NCI-H82 (cell line): ENCODE results near the gene NPC2.
"Not testable (repeated sequence)": the region's sequence is repeated elsewhere in the genome, so short reads cannot be mapped to it uniquely, and the experiment has no call there.

Source experiments
- DNase-seq: peaks from one replicate; lab custom pipeline; 2025; lab: John Stamatoyannopoulos, UW

The NPC2 gene

GRCh38 chr14:74469548-74470518 is 23.3 kb downstream of the NPC2 start:
- no peak for DNase-seq

GRCh38 chr14:74468513-74468912 is 24.6 kb downstream of the NPC2 start:
- no peak for DNase-seq

DNA sequence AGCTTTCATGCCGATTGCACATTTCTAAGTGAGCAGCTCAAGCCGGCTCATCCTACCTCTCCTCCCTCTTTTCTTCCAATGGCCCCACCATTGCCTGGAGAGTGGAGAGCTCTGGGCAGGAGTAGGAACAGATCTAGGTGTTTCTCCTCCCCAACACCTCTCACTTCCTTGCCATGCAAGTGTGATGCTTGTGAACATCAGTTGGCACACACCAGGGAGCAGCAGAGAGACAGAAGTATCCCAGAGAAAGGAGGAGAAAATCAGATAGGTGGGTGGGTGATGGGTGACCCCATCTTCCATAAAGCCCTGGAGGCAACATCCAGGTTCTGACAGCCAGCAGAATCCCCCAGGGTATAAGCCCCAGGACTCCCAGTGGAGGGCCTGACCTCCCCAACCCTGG is 27.8 kb downstream of the NPC2 start:
- DNase-seq, result no peak

- DNase-seq, result no peak
Measured at GRCh38 chr14:74464785-74465184, 28.3 kb downstream of the NPC2 start.

DNA sequence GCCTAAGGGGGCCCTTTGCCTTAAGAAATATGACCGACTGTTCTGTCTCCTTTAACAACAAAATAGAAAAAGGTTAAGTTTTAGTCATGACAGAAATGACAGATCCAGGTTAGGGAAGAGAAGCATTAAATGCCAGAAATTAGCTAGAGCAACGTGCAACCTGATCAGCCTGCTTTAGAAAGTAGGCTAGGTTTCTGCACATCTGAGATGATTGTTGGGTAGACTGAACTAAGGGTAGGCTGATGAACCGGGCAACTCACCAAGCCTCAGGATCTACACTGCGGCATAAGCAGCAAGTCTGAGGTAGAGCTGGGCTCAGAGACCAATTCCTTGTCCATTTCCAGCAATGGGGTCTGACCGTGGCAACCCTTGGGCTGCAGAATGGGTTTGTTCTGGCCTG is 29.4 kb downstream of the NPC2 start:
- DNase-seq, result no peak

DNA sequence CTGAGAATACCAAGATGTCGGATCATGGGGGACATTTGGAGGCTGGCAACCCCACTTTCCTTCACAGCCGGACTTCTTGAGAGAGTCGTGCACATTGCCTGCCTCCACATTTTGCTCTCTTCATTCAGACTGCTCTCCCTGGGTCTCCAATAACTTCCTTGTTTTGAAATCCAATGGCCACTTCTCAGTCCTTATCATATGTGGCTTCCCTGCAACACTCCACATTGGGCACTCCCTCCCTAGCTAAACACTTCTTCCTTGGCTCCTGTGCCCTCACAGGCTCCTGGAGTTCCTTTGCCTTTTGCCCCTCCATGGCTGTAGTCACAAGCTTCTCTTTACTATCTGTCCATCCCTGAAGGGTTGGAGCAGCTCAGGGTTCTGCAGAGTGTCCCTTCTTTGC is 30.1 kb downstream of the NPC2 start:
- DNase-seq, result no peak

DNA sequence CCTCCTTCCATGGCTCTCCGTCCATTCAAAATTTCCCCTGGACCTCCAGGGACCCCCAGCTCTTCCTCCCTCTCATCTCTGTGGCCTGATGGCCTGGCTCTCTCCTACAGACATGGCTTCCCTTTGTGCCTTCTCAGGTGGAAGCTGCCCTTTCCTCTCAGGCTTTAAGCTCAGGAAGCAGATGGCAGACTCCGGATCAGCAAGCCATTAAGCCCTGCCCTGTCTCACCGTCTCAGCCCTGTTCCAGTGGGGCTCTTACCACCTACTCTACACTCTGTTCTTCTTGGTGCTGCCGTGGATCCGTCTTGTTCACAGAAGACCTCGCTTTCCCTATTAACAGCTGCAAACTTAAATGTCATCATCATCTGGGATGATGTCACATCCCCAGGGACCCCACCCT is 33.1 kb downstream of the NPC2 start:
- DNase-seq, result peak; percentile 97

DNA sequence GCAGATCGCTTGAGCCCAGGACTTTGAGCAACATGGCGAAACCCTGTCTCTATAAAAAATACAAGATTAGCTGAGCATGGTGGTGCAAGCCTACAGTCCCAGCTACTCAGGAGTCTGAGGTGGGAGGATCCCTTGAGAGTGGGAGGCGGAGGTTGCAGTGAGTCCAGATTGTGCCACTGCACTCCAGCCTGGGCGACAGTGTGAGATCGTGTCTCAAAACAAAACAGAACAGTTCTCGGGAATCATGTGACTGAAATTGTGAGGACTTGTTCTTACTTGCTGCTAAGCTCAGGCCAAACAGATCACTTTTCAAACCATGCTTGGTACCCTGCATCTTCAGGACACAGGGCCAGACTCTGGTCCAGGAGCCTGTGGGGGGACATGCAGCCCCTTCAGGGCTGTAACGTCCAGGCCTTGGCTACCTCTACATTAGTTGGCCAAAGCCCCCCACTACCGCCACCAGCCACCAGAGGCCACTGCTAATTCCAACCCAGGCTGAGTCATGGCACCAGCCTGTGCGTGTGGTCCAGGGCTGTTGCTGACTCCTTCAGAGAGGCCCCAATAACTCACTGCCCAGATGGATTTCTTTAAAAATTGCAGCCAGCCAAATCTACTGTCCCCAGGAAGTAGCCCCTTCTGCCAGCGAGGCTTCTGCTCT is 33.7 kb downstream of the NPC2 start:
- peak; percentile 85 for DNase-seq

GRCh38 chr14:74457565-74457895 is 35.6 kb downstream of the NPC2 start:
- DNase-seq, result peak; percentile 98

GRCh38 chr14:74456684-74457564 is 36.2 kb downstream of the NPC2 start:
- DNase-seq, result peak; percentile 75

GRCh38 chr14:74454397-74454796 is 38.7 kb downstream of the NPC2 start:
- not testable (repeated sequence) for DNase-seq

DNA sequence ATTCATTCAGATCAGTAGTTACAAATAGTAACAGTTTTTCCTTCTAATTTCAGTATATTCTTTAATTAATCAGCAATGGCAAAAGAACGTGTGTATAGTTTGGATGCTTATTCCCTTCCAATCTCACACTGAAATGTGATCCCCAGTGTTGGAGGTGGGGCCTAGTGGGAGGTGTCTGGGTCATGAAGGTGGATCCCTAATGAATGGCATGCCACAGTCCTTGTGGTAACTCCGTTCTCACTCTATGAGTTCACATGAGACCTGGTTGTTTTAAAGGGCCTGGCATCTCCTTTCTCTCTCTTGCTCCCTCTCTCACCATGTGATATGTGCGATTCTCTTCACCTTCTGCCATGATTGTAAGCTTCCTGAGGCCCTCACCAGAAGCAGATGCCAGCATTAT is 48.2 kb downstream of the NPC2 start:
- no peak for DNase-seq

DNA sequence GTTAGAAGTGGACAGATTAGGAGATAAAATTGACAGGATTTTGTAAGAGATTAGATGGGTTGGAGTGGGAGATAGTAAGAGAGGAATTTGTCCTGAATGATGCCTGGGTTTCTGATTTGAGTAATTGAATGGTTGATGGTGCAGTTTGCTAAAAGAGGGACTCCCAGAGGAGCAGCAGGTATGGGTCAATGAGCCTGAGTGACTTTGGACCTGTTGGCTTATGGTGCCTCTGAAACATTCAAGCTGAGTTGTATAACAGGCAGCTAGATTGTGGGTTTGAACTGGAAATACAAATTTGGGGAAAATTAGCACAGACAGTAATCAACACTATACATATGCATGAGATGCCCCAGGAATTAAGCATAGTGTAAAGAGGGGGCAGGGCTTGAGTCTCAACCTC is 50.3 kb downstream of the NPC2 start:
- DNase-seq, result no peak

GRCh38 chr14:74441113-74441512 is 52.0 kb downstream of the NPC2 start:
- DNase-seq, result no peak

- DNase-seq, result no peak
Measured at GRCh38 chr14:74438351-74438915, 54.7 kb downstream of the NPC2 start.

DNA sequence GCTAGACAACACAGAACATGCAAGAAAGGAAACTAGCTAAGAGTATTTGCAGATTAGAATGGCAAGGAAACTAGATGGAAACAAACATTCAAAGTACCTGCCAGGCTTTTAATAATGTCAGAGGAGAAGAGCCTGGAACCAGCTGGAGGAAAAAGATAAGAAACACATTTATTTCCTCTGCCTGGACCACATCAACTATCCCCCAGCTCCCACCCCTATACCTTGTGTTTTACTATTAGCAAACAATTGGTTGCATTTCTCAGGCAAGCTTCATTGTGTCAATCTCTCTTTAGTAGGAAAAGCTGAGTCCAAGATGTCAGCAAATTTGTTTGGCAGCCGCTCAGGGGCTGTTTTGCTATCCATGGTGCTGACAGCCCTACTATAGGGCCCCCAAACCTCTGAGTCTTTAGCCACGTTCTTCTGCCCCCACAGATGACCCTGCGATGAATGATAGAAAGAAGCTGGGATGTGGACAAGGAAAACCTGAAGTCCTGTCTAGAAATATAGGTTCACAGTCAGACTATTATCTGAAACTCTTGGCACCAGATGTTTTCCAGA is 55.5 kb downstream of the NPC2 start:
- no peak for DNase-seq

- no peak for DNase-seq
Measured at GRCh38 chr14:74434294-74434693, 58.8 kb downstream of the NPC2 start.

- DNase-seq, result no peak
Measured at GRCh38 chr14:74429991-74430390, 63.1 kb downstream of the NPC2 start.
